HPDE6-E6E7 (cell line): ENCODE data around the gene LGALS14.
"Not testable (repeated sequence)": the region's sequence is repeated elsewhere in the genome, so short reads cannot be mapped to it uniquely, and the experiment has no call there.

ENCODE experiments used
- DNase-seq: peaks from one replicate; pipeline ENCODE4 v3.0.0; 2011; ENCODE audit warnings: missing footprints; ENCODE audit errors: extremely low spot score

LGALS14 gene

DNA sequence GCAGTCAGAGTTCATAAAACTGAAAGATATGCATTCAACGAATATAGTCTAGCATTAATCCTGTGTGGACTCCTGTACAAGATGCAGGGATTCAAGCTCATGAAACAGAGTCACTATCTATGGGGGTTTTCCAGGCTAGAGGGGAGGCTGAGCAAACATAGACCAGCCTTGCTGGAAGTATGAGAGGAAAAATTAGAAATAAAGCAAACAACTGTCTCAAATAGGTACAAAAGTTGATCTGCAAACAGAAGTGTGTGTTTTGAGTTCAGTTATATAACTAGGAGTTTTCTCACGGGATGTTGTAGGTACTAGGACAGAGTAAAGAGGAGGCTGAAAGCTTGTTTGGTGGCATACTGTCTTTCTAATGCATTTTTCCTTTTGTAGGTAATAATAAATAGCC is 8.5 kb upstream of the LGALS14 start:
- no peak for DNase-seq

DNA sequence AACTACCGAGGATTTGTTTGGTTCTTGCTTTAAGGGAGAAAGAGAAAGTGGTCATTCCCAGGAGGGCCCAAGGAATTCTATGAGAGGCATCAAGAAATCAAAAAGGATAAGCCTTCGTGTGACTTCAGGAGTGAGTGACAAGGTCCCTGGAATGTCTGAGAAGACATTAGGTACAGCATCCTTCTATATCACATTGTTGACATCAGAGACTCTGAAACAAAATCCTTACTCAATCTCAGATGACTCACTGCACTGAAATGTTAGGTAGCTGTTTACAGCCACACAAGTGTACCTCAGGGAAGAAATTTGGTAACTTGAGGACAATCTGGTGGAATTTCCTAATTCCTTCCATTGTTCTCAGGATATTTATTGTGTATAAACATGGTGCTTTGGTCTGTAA is 7.9 kb upstream of the LGALS14 start:
- DNase-seq: no peak

DNA sequence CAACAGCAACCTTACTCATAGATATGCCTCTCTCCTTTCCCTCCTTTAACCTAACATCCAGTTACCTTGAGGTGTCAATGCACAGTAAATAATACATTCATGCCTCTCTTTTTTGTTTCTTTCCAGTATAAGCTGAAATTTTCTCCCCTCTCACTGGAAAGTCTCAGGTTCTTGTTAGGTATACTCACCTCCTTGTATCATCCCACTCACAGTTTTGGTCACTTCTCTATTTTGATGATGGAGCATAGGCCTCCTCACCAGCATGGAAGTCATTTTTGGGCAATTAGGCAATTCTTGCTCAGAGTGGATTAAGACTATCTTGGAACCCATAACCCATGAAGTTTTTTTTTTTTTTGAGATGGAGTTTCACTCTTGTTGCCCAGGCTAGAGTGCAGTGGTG is 5.7 kb upstream of the LGALS14 start:
- DNase-seq: no peak

DNA sequence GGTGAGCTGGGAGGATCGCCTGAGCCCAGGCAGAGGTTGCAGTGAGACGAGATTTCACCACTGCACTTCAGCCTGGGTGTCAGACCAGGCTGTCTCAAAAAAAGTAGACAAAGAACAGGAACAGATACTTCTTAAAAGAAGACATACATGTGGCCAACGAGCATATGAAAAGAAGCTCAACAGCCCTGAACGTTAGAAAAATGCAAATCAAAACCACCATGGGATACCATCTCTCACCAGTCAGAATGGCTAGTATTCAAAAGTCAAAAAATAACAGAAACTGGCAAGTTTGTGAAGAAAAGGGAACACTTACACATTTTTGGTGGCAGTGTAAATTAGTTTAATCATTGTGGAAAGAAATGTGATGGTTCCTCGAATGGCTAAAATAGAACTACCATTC is 3.0 kb upstream of the LGALS14 start:
- DNase-seq: no peak

DNA sequence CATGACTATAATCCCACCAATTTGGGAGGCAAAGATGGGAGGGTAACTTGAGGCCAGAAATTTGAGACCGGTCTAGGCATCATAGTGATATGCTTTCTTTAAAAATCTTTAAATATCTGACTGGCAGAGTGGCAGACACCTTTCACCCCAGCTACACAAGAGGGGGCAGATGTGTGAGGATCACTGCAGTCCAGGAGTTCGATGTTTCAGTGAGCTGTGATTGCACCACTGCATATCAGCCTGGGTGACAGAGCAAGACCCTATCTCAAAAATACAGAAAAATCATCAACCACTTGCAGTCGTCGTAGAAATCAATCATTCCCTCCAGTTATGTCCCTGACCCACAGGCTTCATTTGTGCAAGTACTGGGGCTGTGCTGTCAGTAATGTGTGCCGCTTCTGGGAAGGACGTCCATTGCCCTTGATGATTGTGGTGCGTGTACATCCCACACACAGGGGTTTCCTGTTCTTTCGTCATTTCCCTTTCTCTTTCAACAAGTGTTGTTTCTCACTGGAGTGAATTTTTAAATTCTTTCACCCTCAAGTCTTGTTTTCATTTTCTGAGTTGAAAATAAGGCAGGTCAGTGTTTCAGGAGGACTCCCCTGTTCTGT is 1.4 kb downstream of the LGALS14 start:
- no peak for DNase-seq

DNA sequence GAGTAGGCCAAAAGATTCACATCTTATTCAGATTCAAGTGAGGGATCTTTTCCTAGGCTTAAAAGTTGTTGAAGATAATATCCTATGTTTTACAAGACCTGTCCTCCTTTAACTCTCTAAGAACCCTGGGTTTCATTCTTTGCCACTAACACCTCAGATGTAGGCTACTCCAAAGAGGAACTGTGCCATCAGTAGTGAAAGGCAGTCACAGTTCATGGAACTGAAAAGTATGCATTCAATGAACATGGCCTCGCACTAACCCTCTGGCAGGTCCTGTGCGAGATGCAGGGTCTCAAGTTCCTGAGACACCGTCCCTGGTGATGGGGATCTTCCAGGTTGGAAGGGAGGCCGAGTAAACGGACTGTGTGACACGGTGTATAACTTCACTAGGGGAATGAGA is 4.3 kb downstream of the LGALS14 start:
- DNase-seq: no peak

DNA sequence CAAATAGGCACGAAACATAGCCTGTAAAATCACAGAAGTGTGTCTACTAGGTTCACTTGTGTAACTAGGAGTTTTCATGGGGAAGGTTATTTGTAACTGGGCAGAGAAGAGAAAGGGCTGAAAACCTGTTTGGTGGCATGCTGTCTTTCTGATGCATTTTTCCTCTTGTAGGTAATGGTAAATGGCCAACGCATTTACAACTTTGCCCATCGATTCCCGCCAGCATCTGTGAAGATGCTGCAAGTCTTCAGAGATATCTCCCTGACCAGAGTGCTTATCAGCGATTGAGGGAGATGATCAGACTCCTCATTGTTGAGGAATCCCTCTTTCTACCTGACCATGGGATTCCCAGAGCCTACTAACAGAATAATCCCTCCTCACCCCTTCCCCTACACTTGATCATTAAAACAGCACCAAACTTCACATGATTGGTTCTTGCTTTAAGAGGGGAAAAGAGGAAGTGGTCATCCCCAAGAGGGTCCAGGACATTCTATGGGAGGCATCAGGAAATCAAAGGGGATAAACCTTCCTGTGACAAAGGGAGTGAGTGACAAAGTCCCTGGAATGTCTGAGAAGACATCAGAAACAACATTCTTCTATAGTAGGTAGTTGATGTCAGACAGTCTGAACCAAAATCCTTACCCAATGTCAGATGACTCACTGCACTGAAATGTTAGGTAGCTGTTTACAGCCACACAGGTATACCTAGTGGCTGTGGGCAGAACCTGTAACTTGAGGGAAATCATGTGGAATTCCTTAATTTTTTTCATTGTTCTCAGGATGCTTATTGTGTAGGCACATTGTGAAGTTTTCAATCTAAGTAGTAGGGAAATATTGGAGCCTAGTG is 5.0 kb downstream of the LGALS14 start:
- no peak for DNase-seq

DNA sequence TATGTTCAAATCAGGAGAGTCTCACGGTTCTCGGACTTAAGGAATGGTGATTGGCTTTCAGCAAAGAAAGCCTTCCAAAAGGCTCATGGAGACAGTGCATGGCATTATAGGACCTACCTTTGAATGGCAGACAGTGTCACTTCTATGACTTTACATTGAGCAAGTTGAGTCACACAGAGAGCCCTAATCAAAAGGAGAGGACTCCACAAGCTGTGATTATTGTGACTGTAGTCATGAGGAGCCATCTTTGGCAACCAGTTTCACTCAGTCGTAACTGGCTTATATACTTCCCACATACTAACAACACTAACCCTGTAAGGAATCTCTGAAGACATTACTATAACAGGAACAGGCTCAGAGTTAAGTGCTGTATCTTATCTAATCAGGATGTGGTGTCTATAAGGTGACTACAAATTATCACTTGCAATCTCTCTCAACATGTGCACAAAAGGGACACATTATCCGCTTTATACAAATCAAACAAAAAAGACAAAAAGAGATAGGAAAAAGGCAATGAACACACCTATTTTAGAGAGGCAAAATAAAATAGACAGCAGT is 6.1 kb downstream of the LGALS14 start:
- DNase-seq: no peak

DNA sequence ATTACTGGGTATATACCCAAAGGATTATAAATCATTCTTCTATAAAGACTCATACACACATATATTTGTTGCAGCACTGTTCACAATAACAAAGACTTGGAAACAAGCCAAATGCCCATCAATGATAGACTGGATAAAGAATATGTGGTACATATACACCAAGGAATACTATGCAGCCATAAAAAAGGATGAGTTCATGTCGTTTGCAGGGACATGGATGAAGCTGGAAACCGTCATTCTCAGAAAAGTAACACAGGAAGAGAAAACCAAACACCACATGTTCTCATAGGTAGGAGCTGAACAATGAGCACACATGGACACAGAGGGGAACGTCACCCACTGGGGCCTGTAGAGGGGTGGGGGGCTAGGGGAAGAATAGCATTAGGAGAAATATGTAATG is 15.9 kb downstream of the LGALS14 start:
- not testable (repeated sequence) for DNase-seq

DNA sequence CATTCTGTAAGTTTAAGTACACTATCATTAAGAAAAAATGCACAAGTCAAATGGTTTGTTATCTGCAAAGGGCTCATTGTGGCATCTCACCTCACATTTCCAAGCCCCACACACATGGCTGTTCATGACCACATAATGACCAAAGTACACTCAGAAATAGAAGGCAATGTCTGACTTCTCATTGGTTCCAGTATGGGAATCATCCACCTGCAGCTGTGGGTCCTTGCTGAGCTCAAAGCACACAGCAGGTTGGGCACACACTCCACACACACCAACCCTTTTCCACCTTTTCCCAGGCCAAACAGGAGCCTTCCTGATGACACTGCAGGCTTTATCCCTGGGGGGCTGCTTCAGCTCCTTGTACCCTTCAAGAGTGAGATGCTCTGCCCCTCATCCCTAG is 21.7 kb downstream of the LGALS14 start:
- no peak for DNase-seq

DNA sequence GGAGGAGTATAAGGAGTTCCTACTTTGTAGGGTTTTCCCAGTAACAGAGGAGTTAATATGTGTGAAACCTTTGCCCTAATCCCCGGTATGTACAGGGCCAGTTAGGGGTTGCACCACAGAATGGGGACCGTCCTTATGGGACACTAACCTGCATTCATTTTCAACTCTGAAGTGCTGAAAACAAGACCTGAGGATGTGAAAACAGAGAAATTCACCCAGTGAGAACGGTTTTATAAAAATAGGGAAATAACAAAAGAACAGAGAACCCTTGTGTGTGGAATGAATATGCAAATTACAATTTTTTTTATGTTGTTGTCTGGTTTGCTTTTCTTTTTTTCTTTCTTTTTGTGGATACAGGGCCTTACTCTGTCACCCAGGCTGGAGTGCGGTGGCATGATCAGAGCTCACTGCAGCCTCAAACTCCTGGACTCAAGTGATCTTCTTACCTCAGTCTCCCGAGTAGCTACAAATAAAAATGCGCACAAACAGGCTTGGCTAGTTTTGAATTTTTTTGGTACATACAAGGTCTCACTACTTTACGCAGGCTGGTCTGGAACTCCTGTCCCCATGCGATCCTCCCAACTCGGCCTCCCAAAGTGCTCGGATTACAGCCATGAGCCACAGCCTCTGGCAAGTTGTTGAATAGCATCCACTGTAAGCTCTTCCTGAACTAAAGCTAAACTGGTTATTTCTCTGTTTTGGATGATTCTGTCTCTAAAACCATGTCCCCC is 23.0 kb downstream of the LGALS14 start:
- DNase-seq: no peak

DNA sequence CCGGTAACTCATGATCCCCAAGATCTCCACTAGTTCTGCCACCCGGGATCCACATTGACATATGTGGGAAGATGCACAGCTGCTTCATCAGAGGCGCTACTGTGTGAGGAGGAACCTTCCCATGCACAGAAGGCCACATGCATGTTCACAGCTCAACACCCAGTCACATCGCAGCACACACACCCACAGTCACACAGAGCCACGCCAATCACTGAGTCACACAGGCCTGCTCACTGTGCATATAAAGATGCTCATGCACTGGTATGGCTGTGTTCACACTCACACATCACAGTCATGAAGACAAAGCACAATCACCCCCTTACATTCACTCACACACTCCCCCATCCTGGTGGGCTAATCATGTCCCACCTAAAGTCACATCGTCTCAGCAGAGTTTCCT is 23.8 kb downstream of the LGALS14 start:
- no peak for DNase-seq

DNA sequence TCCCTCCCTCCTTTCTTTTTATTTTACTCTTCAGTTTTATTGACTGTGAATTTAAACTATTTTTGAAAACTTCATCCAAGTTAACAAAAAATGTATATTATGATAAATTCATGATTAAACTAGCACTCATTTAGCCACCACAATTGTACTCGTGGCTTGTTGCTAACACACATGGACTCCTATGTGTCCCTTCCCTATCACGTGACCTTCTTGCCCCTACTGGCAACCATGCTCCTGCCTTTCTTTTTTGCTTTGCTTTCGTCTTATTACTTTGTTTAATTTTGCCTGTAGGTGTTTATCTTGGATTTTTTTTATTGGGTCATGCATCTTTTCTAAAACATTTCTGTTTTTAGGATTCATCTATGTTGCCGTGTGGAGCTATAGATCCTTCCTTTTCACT is 25.3 kb downstream of the LGALS14 start:
- no peak for DNase-seq

DNA sequence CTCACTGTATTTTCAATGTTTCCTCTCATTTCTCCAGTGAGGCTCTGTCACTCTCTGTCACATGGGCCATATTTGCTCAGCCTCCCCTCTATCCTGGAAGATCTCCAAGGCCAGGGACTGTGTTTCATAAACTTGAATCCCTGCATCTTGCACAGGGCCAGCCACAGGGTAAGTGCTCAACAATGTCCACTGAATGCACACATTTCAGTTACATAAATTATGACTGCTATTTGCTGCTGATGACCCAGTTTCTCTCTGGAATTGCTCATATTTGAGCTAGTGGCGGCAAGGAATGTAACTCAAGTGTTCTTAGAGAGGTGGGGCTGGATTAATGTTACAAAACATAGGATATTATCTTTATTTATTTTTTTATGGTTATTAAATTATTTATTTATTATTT is 27.4 kb downstream of the LGALS14 start:
- no peak for DNase-seq

DNA sequence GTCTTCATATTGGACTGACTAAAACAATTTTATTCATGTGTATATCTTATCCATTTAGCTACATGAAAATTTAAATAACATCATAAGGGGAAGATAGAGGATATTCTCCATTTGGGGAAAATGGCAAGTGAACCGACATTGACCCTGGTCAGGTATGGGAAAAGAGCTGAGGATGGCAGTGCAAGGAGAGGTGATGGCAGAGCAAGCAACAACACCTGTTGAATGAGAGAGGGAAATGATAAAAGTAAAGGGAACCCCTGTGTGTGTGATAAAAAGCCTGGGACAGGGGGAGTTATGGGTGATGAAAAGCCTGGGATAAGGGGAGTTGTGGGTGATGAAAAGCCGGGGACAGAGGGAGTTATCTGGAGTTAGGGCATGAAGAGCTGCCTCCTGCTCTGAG is 29.6 kb downstream of the LGALS14 start:
- DNase-seq: no peak

DNA sequence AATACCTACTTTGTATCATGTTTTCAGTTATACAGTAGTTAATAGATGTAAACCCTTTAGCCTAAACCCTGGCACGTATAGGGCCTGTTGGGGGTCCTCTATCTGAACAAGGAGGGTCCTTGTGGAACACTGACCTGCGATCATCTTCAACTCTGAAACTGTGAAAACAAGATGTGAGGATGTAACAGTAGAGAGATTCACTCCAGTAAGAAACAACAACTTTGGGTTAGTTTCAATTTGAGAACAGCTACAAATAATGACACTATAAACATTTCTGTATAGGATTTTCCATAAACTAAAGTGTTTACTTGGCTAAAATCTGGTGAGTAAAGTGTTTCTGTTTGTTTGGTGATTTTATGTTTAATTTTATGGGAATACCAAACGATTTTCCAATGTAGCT is 31.4 kb downstream of the LGALS14 start:
- DNase-seq: no peak

DNA sequence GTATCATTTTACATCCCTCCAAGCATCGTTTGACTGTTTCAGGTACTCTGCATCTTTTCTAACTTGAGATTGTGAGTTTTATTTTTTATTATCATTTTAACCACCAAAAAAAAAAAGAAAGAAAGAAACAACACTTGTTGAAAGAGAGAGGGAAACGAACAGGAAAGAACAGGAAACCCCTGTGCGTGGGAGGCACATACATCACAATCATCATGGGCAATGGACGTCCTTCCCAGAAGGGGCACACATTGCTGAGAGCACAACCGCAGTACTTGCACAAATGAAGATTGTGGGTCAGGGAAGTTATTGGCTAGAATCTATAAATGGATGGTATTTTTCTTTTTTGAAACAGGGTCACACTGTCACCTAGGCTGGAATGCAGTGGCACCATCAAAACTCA is 31.8 kb downstream of the LGALS14 start:
- DNase-seq: no peak

DNA sequence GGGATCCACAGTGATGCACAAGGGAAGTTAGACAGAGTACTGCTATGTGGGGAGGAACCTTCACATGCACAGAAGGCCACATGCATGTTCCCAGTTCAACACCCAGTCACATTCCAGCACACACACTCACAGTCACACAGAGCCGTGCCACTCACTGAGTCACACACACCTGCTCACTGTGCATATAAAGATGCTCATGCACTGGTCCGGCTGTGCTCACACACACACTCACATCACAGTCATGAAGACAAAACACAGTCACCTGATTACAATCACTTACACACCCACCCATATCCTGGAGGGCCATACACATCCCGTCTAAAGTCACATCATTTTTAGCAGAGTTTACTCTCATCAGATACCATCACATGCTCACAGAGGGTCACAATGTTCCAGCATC is 33.1 kb downstream of the LGALS14 start:
- no peak for DNase-seq

DNA sequence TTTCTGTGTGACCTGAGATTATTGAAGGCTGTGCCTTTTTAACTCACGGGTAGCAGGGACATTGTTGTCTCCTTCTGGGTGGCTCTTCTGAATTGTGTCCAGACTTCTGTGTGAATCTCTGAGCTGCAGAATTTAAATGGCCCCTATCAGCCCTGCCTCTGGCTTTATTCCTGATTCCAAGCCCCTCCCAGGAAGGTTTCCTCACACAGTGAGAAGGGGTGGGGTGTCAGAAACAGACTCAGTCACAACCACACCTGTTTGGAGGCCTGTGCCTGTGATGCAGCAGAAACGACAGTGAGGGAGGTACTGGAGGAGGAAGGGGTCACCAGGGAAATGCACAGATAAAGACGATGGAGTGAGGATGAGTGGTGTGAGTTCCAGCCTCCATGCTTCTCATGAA is 33.6 kb downstream of the LGALS14 start, which contains the start of gene CLC:
CLC (minus strand) TSS at position 139 of the 400 bp plus-strand sequence; CDS start at position 62, 77 bp downstream.
- DNase-seq: no peak

DNA sequence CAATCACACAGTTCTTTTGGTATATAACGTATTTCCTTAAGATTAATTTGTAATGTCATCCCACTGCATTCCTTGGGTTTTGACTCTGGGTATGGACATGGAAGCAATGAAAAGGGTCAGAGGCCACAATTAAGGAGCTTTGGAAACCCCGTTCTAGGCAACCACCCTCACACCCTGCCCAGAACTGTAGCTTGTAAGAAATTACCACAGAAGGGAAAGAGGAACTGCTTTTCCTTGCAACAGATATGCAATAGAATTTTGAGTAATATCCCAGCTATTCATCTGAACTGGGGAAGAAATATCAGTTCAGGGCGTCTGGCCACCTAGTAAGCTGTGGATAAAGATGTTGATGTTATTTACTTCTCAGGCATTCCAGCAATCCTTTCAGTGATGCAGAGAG is 34.5 kb downstream of the LGALS14 start:
- DNase-seq: no peak

DNA sequence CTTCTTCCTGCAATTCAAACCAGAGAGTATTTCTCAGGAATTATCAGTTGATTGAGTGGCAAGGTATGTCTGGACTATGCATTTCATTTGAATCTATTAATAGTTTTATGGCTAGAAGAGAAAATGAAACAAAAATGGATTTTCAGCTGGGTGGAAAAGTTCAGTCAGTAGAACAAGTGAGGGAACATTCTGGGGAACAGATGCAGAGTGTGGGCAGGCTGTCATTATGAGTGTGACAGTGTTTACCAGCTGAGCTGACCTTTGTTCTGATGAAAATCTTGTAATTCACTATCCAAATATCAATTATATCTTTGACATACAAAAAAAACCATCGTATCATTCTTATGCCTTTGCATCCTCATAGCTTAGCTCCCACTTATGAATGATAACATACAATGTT is 36.1 kb downstream of the LGALS14 start:
- no peak for DNase-seq

DNA sequence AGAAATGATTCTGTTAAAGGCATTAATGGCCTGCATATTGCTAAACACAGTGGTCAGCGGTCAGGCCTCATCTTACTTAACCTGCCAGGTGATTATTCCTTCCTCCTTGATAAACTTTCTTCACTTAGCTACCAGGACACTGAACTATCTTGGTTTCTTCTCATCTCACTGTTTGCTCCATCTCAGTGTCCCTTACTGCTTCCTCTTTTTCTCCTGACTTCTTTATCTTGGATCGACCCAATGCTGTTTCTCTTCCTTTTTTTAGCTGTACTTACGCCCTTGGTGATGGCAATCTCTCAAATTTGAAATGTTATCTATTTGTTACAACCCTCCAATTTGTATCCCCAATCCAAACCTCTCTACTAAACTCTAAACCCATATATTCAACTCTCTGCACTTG is 41.4 kb downstream of the LGALS14 start:
- DNase-seq: no peak
